ENCODE data around the gene SPTB.

Gene SPTB

GRCh38 chr14:64762044-64763034 is 117.4 kb downstream of the SPTB start:
- no peak for DNase-seq (ENCODE audit: low spot score)
- no peak for TF ChIP-seq CTCF (IDR thresholded peaks at IDR 0.05; ENCODE audit: borderline replicate concordance, control extremely low read depth, extremely low read depth, insufficient read depth, missing control alignments)
- in situ Hi-C loops (cut with MboI; ENCODE audit: low sequenced_read_pairs, unreplicated experiment), result no loop called here

GRCh38 chr14:64761441-64762043 is 118.2 kb downstream of the SPTB start:
- no peak for TF ChIP-seq CTCF (IDR thresholded peaks at IDR 0.05; ENCODE audit: borderline replicate concordance, control extremely low read depth, extremely low read depth, insufficient read depth, missing control alignments)
- in situ Hi-C loops (cut with MboI; ENCODE audit: low sequenced_read_pairs, unreplicated experiment), result no loop called here
- no peak for DNase-seq (ENCODE audit: low spot score)

GRCh38 chr14:64760916-64761315 is 118.8 kb downstream of the SPTB start:
- TF ChIP-seq CTCF (IDR thresholded peaks at IDR 0.05; ENCODE audit: borderline replicate concordance, control extremely low read depth, extremely low read depth, insufficient read depth, missing control alignments), result no peak
- in situ Hi-C loops (cut with MboI; ENCODE audit: low sequenced_read_pairs, unreplicated experiment), result no loop called here
- DNase-seq (ENCODE audit: low spot score), result no peak

- DNase-seq (ENCODE audit: low spot score), result peak; percentile 83
- in situ Hi-C loops (cut with MboI; ENCODE audit: low sequenced_read_pairs, unreplicated experiment), result no loop called here
These were observed 119.5 kb downstream of the SPTB start for GRCh38 chr14:64760146-64760755.

GRCh38 chr14:64759555-64759938 is 120.2 kb downstream of the SPTB start:
- no peak for DNase-seq (ENCODE audit: low spot score)
- no peak for TF ChIP-seq CTCF (IDR thresholded peaks at IDR 0.05; ENCODE audit: borderline replicate concordance, control extremely low read depth, extremely low read depth, insufficient read depth, missing control alignments)
- in situ Hi-C loops (cut with MboI; ENCODE audit: low sequenced_read_pairs, unreplicated experiment), result no loop called here

More at GRCh38 chr14:64760146-64760755, 119.5 kb downstream of the SPTB start:
- TF ChIP-seq CTCF (IDR thresholded peaks at IDR 0.05; ENCODE audit: borderline replicate concordance, control extremely low read depth, extremely low read depth, insufficient read depth, missing control alignments), result peak; percentile 52

- in situ Hi-C loops (cut with MboI; ENCODE audit: low sequenced_read_pairs, unreplicated experiment), result no loop called here
- TF ChIP-seq CTCF (IDR thresholded peaks at IDR 0.05; ENCODE audit: borderline replicate concordance, control extremely low read depth, extremely low read depth, insufficient read depth, missing control alignments), result no peak
- DNase-seq (ENCODE audit: low spot score), result no peak
These were observed 120.8 kb downstream of the SPTB start for GRCh38 chr14:64758691-64759554.
